GM12872 (cell line): ENCODE data around the gene TMED10.

Source experiments
- TF ChIP-seq, protein P1 (sequence below): IDR thresholded peaks from 3 replicates; pipeline ENCODE4 v1.5.1; 2011; ENCODE audit warnings: low read depth, mild to moderate bottlenecking, low read length, moderate library complexity; ENCODE audit not compliant: insufficient read depth

TMED10 gene

DNA sequence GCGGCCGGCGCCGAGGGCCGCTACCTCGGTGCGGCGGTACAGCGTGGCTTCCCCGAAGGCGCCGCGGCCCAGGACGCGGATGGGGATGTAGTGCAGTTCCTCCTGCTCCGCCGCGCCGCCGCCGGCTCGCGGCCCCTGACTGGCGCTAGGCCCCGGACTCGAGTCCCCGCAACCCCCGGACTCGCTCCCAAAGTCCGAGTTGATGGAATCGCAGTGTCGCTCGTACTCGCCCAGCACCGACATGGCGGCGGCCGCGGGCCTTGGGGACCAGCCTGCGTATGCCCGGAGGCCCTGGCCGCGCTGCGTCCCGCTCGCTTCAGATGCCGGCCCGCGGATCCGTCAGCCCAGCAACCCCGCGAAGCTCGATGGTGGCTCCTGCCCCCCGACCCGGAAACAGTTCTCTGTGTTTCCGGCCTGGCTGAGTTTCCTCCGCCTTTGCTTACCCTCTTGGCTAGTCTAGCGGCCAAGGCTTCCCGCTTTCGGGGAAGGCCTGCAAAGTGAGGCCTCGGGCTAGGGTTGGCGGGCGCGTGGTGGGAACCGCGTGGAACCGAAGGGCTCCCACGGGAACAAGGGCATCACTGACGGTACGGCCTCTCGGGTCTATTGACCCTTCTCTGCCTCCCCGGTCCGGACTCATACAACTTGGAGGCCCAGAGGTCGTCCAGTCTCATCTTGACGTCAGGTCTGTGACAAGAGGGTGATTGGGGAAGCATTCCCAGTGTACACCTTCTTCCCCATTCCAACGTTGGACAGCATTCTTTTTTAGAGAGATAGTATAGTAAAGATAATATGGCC lies 49.5 kb downstream of the TMED10 start, which contains the start of gene NEK9:
Gene NEK9 (minus strand): TSS at position 370 of the 795 bp plus-strand sequence. CDS start 127 bp downstream, at position 243.
- TF ChIP-seq, protein P1, sequence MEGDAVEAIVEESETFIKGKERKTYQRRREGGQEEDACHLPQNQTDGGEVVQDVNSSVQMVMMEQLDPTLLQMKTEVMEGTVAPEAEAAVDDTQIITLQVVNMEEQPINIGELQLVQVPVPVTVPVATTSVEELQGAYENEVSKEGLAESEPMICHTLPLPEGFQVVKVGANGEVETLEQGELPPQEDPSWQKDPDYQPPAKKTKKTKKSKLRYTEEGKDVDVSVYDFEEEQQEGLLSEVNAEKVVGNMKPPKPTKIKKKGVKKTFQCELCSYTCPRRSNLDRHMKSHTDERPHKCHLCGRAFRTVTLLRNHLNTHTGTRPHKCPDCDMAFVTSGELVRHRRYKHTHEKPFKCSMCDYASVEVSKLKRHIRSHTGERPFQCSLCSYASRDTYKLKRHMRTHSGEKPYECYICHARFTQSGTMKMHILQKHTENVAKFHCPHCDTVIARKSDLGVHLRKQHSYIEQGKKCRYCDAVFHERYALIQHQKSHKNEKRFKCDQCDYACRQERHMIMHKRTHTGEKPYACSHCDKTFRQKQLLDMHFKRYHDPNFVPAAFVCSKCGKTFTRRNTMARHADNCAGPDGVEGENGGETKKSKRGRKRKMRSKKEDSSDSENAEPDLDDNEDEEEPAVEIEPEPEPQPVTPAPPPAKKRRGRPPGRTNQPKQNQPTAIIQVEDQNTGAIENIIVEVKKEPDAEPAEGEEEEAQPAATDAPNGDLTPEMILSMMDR = no peak

DNA sequence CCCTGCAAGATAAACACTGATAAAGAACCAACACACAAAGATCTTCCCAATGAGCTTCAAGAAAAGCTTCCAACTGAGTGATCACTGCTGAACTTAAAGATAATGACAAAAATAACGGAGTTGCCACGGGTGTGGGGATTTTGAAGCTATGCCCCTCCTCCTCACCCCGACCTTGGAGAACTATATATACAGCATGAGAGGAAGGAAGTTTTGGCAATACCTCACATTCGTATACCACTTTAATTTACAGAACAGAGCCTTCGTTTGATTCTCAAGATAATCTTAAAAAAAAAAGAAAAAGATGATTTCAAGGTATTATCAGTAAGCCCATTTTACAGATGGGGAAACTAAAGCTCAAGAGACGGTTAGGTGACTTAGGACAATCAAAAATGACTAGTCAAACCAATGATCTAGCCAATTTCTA lies 50.3 kb downstream of the TMED10 start:
- TF ChIP-seq, protein P1 = no peak

DNA sequence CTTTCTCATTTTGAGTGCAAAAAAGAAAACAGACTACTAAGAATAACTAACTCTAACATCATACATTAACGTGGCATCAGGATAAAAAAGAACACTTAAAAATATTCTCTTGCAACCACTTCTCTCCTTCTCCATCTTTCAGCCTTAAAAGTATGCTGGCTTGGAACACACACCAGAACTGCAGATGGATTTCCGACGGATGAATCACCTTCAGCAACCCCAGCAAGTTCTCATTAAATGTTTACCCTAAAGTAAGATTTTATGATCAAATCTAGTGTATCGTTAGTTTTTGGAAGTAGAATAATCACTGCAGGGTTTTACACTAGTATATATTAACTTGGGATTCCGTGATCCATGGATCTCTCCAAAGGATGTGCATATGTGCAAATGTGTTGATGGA lies 50.8 kb downstream of the TMED10 start:
- TF ChIP-seq, protein P1 = no peak

DNA sequence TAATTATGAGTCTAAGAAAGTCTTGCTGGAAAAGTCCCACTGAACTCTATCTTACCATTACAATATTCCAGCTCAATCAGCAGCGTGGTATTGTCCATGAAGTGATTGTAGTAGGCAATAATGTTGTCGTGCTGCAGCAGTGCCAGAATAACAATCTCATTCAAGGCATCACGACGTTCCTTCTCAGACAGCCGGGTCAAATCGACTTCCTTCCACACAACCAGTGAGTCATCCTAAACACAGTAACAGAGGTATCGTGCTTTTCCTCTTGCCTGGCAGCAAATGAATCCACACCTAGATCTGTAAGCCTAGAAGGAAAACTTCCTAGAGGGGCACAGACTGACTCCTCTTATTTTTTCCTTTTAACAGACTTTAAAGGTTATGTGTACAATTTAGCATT lies 52.4 kb downstream of the TMED10 start:
- TF ChIP-seq, protein P1 = no peak

DNA sequence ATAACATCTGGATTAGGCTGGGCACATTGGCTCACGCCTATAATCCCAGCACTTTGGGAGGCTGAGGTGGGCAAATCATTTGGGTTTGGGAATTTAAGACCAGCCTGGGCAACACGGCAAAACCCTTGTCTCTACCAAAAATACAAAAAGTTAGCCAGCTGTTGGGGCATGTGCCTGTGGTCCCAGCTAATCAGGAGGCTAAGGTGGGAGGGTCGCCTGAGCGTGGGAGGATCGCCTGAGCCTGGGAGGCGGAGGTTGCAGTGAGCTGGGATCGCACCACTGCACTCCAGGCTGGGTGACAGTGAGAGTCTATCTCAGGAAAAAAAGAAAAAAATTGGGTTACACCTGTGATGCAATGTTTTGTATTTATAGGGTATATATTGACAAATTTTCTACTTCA lies 54.9 kb downstream of the TMED10 start:
- TF ChIP-seq, protein P1 = no peak

DNA sequence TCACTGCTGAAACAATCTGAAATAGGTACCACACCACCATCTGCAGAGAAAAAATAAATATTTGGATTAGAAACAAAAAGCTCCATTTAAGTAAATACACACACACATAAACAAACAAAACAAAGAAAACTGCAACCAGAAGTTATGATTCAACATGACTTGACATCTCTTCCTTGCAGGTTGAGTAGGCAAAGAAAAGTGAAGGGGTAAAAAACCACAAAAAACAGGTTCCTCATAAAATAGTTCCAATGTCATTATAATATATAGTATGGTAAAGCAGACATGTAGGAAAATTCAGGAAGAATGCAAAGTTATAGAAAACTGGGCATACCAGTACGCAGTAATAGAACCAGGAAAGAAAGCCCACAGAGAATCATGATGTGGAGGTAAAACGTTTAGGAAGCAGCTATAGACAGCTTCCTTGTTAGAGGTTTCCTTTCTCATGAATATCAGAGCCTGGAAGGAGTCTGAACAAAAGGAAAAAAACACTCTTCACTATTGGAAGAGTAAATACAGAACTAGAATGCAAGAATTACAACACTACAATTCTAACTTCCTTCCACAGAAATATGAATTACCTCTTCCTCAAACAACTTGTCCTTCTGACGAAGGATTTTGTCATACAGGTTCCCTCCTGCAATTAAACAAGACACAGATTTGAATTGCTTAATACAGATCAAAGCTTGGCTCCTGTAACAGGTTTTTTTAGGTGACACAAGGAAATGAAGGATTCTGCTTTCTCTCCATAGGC lies 55.7 kb downstream of the TMED10 start:
- TF ChIP-seq, protein P1 = no peak

DNA sequence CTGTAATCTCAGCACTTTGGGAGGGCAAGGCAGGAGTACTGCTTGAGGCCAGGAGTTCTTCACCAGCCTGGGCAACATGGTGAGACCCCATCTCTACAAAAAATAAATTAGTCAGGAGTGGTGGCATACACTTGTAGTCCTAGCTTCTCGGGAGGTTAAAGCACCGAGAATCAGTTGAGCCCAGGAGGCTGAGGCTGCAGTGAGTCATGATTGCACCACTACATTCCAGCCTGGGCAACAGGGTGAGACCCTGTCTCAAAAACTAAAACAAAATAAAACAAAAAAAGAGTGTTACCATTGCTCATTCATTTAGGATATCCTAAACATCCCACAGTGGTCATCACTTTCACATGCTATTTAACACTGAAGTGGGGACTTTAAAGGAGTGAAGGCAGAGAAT lies 57.4 kb downstream of the TMED10 start:
- TF ChIP-seq, protein P1 = no peak
